Keratinocyte (primary cell): Measurements from ENCODE around the gene PITX3. TPM values are rescaled to one million over a fixed set of nuclear protein-coding genes. Genes with fewer than 3 reads are reported as not detected.
"Not testable (repeated sequence)": the region's sequence is repeated elsewhere in the genome, so short reads cannot be mapped to it uniquely, and the experiment has no call there.

Experiments
- DNase-seq: peaks from one replicate; pipeline ENCODE4 v3.0.0-alpha.2; 2011; ENCODE audit warnings: low read depth, missing footprints, low spot score
- FAIRE-seq: peaks from 2 replicates; lab custom pipeline; 2011; peaks lifted over from hg19 to GRCh38; lab: Jason Lieb, UNC
- H2AFZ ChIP-seq: 2 replicates; pipeline ENCODE4 v1.6.0; 2012; ENCODE audit warnings: low read length, control low read depth, inconsistent platforms; ENCODE audit not compliant: control insufficient read depth
- H3K27ac ChIP-seq: 2 replicates; pipeline ENCODE4 v1.5.1; 2011; ENCODE audit warnings: low read length; ENCODE audit not compliant: control insufficient read depth, insufficient read depth
- H3K27me3 ChIP-seq: 3 replicates; pipeline ENCODE4 v1.6.0; 2011; ENCODE audit warnings: low read length; ENCODE audit not compliant: control insufficient read depth, insufficient read depth; ENCODE audit errors: extremely low read depth
- H3K36me3 ChIP-seq, 2 experiments: 2 replicates in 1 of 2; 3 replicates in 1 of 2; pipeline ENCODE4 v1.5.1; 2011; ENCODE audit warnings: low read length in 2 of 2, mild to moderate bottlenecking in 1 of 2; ENCODE audit not compliant: control insufficient read depth in 2 of 2, insufficient read depth in 2 of 2; ENCODE audit errors: extremely low read depth in 1 of 2
- H3K4me1 ChIP-seq: 3 replicates; pipeline ENCODE4 v1.5.1; 2011; ENCODE audit warnings: low read length; ENCODE audit not compliant: control insufficient read depth, insufficient read depth; ENCODE audit errors: extremely low read depth
- H3K4me2 ChIP-seq: 3 replicates; pipeline ENCODE4 v1.6.0; 2011; ENCODE audit warnings: low read depth, low read length; ENCODE audit not compliant: control insufficient read depth, insufficient read depth; ENCODE audit errors: extremely low read depth
- H3K4me3 ChIP-seq, 3 experiments: fragments of 200-600 bp in 1 of 3; sonication (generic) in 1 of 3; 2 replicates in 2 of 3; 3 replicates in 1 of 3; pipeline ENCODE4 v1.5.1; 2011 to 2016; ENCODE audit warnings: low read length in 3 of 3, mild to moderate bottlenecking in 3 of 3, control low read depth in 2 of 3, inconsistent platforms in 1 of 3, low read depth in 1 of 3, mixed read lengths in 1 of 3, mixed run types in 1 of 3, moderate library complexity in 1 of 3; ENCODE audit not compliant: control insufficient read depth in 2 of 3, insufficient read depth in 2 of 3; ENCODE audit errors: extremely low read depth in 1 of 3
- H3K79me2 ChIP-seq: 2 replicates; pipeline ENCODE4 v1.6.0; 2012; ENCODE audit warnings: low read length; ENCODE audit not compliant: control insufficient read depth, insufficient read depth
- H3K9ac ChIP-seq: 3 replicates; pipeline ENCODE4 v1.6.0; 2011; ENCODE audit warnings: low read length; ENCODE audit not compliant: control insufficient read depth, insufficient read depth; ENCODE audit errors: extremely low read depth
- H3K9me1 ChIP-seq: 3 replicates; pipeline ENCODE4 v1.6.0; 2011; ENCODE audit warnings: low read length; ENCODE audit not compliant: control insufficient read depth, insufficient read depth; ENCODE audit errors: extremely low read depth
- H3K9me3 ChIP-seq: 2 replicates; pipeline ENCODE4 v1.5.1; 2012; ENCODE audit warnings: low read depth, low read length; ENCODE audit not compliant: control insufficient read depth
- H4K20me1 ChIP-seq: 3 replicates; pipeline ENCODE4 v1.6.0; 2011; ENCODE audit warnings: low read length; ENCODE audit not compliant: control insufficient read depth, insufficient read depth; ENCODE audit errors: extremely low read depth
- EZH2 ChIP-seq: IDR thresholded peaks from one replicate; pipeline ENCODE4 v1.6.1; 2012; ENCODE audit warnings: inconsistent platforms, mild to moderate bottlenecking, low read length, moderate library complexity
- dilution Hi-C: fragments of 300-500 bp; cut with MboI; formaldehyde crosslinking; loops from one replicate; pipeline ENCODE4 v1.7.0; 2020; ENCODE audit warnings: low sequenced_read_pairs; ENCODE audit not compliant: extremely low pct_ligation_motif_present
- polyA plus RNA-seq, 5 experiments: library from polyadenylated mRNA; depleted of rRNA in 3 of 5; stranded (reverse) in 3 of 5; stranded (forward) in 1 of 5; unstranded in 1 of 5; fragments of >200 nt; gene quantifications; 1 replicate in 1 of 5; 2 replicates in 3 of 5; 3 replicates in 1 of 5; pipeline versions ENCODE4 v1.2.1 to v1.2.3, GENCODE V29; 2011 to 2012; ENCODE audit warnings: missing spikeins in 2 of 5, low read depth in 1 of 5, low replicate concordance in 1 of 5
- TF ChIP-seq, protein P1 (sequence below), 3 experiments: IDR thresholded peaks in 1 of 3; conservative IDR thresholded peaks in 1 of 3; optimal IDR thresholded peaks in 1 of 3; 2 replicates in 2 of 3; 3 replicates in 1 of 3; pipeline versions ENCODE3 to v1.5.1; 2011; ENCODE audit warnings: low read length in 3 of 3, mild to moderate bottlenecking in 3 of 3, moderate library complexity in 2 of 3, control low read depth in 1 of 3, inconsistent platforms in 1 of 3; ENCODE audit not compliant: insufficient read depth in 2 of 3; ENCODE audit errors: extremely low read depth in 1 of 3

PITX3 gene
- polyA plus RNA-seq, 1 donor (not counting 4 experiments of a cell fraction or from before 2014, with no cell fraction given) = not detected

DNA sequence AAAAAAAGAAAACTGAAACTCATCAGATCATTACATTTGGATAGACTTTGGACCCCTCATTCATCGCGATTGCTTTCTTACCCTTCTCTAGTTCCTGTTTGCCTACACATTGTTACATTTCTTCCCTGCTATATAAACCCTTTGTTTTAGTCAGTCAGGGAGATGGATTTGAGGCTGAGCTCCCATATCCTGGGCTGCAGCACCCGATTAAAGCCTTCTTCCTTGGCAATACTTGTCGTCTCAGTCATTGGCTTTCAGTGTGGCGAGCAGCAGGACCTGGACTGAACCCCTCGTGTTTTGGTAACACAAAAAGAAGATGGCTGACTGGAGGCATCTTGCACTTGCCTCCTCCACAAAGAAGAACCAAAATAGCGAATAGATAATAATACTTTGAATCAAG, 49.4 kb downstream of the PITX3 start:
- no peak overlapping the region for H3K4me2 ChIP-seq
- dilution Hi-C loops = no loop called here

GRCh38 chr10:102188941-102189898, 52.1 kb downstream of the PITX3 start:
- H3K27ac ChIP-seq, DNase-seq, H2AFZ ChIP-seq, H3K9me3 ChIP-seq, H3K36me3 ChIP-seq, FAIRE-seq, H3K27me3 ChIP-seq, dilution Hi-C loops, H3K4me2 ChIP-seq, H3K4me3 ChIP-seq, H3K79me2 ChIP-seq, H3K4me1 ChIP-seq, H3K9ac ChIP-seq, H3K9me1 ChIP-seq, H4K20me1 ChIP-seq: not testable (repeated sequence)

More for the DNA sequence above, 49.4 kb downstream of the PITX3 start:
- Histone ChIP-seq H3K9me3 (no peaks in the 10 kb centered on the region), H3K27ac (no peak overlapping the region), H3K36me3 (no peaks in the 10 kb centered on the region), H3K4me3 (no peak overlapping the region), H4K20me1 (no peaks in the 10 kb centered on the region), H2AFZ (no peak overlapping the region), H3K9ac (no peak overlapping the region), H3K27me3 (peaks cover 3% of the 10 kb centered on the region), H3K4me1 (no peaks in the 10 kb centered on the region), H3K79me2 (no peaks in the 10 kb centered on the region), H3K9me1 (no peaks in the 10 kb centered on the region)
- FAIRE-seq (no peak), DNase-seq (no peak)
- no peak for TF ChIP-seq EZH2

GRCh38 chr10:102188298-102188940, 52.9 kb downstream of the PITX3 start:
- Histone ChIP-seq H3K4me2 (no peak overlapping the region), H3K9ac (no peak overlapping the region), H3K79me2 (no peaks in the 10 kb centered on the region), H3K9me1 (no peaks in the 10 kb centered on the region), H3K27ac (no peak overlapping the region), H3K4me1 (no peaks in the 10 kb centered on the region), H3K9me3 (no peaks in the 10 kb centered on the region), H2AFZ (no peak overlapping the region), H3K4me3 (no peak overlapping the region), H4K20me1 (no peaks in the 10 kb centered on the region), H3K27me3 (peaks cover 3% of the 10 kb centered on the region), H3K36me3 (no peaks in the 10 kb centered on the region)
- dilution Hi-C loops = no loop called here
- no peak for TF ChIP-seq EZH2
- TF ChIP-seq, protein P1, sequence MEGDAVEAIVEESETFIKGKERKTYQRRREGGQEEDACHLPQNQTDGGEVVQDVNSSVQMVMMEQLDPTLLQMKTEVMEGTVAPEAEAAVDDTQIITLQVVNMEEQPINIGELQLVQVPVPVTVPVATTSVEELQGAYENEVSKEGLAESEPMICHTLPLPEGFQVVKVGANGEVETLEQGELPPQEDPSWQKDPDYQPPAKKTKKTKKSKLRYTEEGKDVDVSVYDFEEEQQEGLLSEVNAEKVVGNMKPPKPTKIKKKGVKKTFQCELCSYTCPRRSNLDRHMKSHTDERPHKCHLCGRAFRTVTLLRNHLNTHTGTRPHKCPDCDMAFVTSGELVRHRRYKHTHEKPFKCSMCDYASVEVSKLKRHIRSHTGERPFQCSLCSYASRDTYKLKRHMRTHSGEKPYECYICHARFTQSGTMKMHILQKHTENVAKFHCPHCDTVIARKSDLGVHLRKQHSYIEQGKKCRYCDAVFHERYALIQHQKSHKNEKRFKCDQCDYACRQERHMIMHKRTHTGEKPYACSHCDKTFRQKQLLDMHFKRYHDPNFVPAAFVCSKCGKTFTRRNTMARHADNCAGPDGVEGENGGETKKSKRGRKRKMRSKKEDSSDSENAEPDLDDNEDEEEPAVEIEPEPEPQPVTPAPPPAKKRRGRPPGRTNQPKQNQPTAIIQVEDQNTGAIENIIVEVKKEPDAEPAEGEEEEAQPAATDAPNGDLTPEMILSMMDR (optimal IDR thresholded peaks at IDR 0.05 in 1 of 3, IDR thresholded peaks at IDR 0.05 in 1 of 3, conservative IDR thresholded peaks at IDR 0.05 in 1 of 3; ENCODE audit: extremely low read depth in 1 of 3, insufficient read depth in 2 of 3, low read length in 3 of 3) = no peak
- DNase-seq (no peak), FAIRE-seq (no peak)
